Thymus (tissue), 11 donors: ENCODE results near the gene CBFA2T2. TPM values are rescaled to one million over a fixed set of nuclear protein-coding genes. Genes with fewer than 3 reads are reported as not detected.
A peak's percentile ranks its signal among the peaks of the same experiment; 100 is the strongest.
"Not testable (repeated sequence)": the region's sequence is repeated elsewhere in the genome, so short reads cannot be mapped to it uniquely, and the experiment has no call there.

Experiments
- DNase-seq, 9 donors: peaks; one replicate each; pipeline ENCODE4 v3.0.0-alpha.2; 2013; ENCODE audit warnings: low spot score in 9 of 9, low read depth in 6 of 9, missing footprints in 1 of 9
- H3K27ac ChIP-seq, 2 donors: one replicate each; pipeline ENCODE4 v1.5.1; 2013; ENCODE audit warnings: control low read depth in 1 of 2, low read depth in 1 of 2, low read length in 1 of 2, mild to moderate bottlenecking in 1 of 2, moderate library complexity in 1 of 2
- H3K27me3 ChIP-seq, 2 donors: one replicate each; pipeline ENCODE4 v1.5.1; 2013; ENCODE audit warnings: low read length in 1 of 2; ENCODE audit not compliant: control insufficient read depth in 2 of 2, insufficient read depth in 1 of 2
- H3K36me3 ChIP-seq, 2 donors: one replicate each; pipeline ENCODE4 v1.5.1; 2013; ENCODE audit warnings: low read length in 1 of 2, mild to moderate bottlenecking in 1 of 2, moderate library complexity in 1 of 2; ENCODE audit not compliant: control insufficient read depth in 2 of 2, insufficient read depth in 2 of 2
- H3K4me1 ChIP-seq, 2 donors: one replicate each; pipeline ENCODE4 v1.5.1; 2013; ENCODE audit warnings: low read length in 2 of 2; ENCODE audit not compliant: control insufficient read depth in 2 of 2, insufficient read depth in 2 of 2
- H3K4me3 ChIP-seq, 2 donors: one replicate each; pipeline ENCODE4 v1.5.1; 2013; ENCODE audit warnings: low read length in 2 of 2, control low read depth in 1 of 2, mild to moderate bottlenecking in 1 of 2
- H3K9me3 ChIP-seq, 2 donors: one replicate each; pipeline ENCODE4 v1.5.1; 2013; ENCODE audit warnings: low read length in 1 of 2, mild to moderate bottlenecking in 1 of 2; ENCODE audit not compliant: control insufficient read depth in 2 of 2, insufficient read depth in 1 of 2
- WGBS: extraction: QIAGEN DNeasy Blood & Tissue Kit; methylation state at CpG from one replicate; pipeline ENCODE4 v1.1.7; 2013; 5-methylcytosine and 5-hydroxymethylcytosine counted together
- polyA plus RNA-seq: library from polyadenylated mRNA; stranded (reverse); fragments of 200-250 nt; gene quantifications from one replicate; pipeline ENCODE4 v1.2.3, GENCODE V29; 2013
- total RNA-seq: library from RNA; stranded (reverse); fragments of 120-200 nt; gene quantifications from one replicate; pipeline ENCODE4 v1.2.4, GENCODE V29; 2013
- donor health status: healthy.

CBFA2T2 gene
- total and polyA plus RNA-seq, 2 donors: 6.4 to 9.1 TPM

- H3K36me3 ChIP-seq: peaks cover 38 to 39% of the 10 kb centered on the region in 2 donors
These were observed 155.1 kb downstream of the CBFA2T2 start for GRCh38 chr20:33645072-33645358.

GRCh38 chr20:33645396-33645795 lies 155.5 kb downstream of the CBFA2T2 start:
- over 99% methylated on average over 2 of the region's 2 CpGs for WGBS
- H3K27me3 ChIP-seq: no peaks in the 10 kb centered on the region
- peaks cover 34 to 35% of the 10 kb centered on the region in 2 donors for H3K36me3 ChIP-seq
- H3K9me3 ChIP-seq: no peaks in the 10 kb centered on the region
- no peak overlapping the region for H3K27ac ChIP-seq
- H3K4me3 ChIP-seq: no peak overlapping the region
- H3K4me1 ChIP-seq: peaks cover 0 to 4% of the 10 kb centered on the region in 2 donors
- DNase-seq: no peak

More at GRCh38 chr20:33645072-33645358, 155.1 kb downstream of the CBFA2T2 start:
- Histone ChIP-seq H3K4me3 (no peak overlapping the region), H3K4me1 (peaks cover 0 to 4% of the 10 kb centered on the region in 2 donors), H3K27me3 (no peaks in the 10 kb centered on the region), H3K9me3 (no peaks in the 10 kb centered on the region), H3K27ac (no peak overlapping the region)
- DNase-seq: no peak
- WGBS: 92% methylated on average over 4 of the region's 4 CpGs

- no peak overlapping the region for H3K27ac ChIP-seq
- DNase-seq: no peak
- no peaks in the 10 kb centered on the region for H3K9me3 ChIP-seq
- H3K36me3 ChIP-seq: peaks cover 28 to 30% of the 10 kb centered on the region in 2 donors
- H3K4me3 ChIP-seq: no peak overlapping the region
- no peaks in the 10 kb centered on the region for H3K27me3 ChIP-seq
- WGBS: 99% methylated on average over 5 of the region's 5 CpGs
- H3K4me1 ChIP-seq: peaks cover 0 to 4% of the 10 kb centered on the region in 2 donors
These were observed 156.3 kb downstream of the CBFA2T2 start for GRCh38 chr20:33646191-33646590.

- H3K27ac ChIP-seq, H3K4me1 ChIP-seq, H3K4me3 ChIP-seq, H3K27me3 ChIP-seq, H3K9me3 ChIP-seq, DNase-seq: not testable (repeated sequence)
- WGBS: 97% methylated on average over 14 of the region's 14 CpGs
- peaks cover 25 to 28% of the 10 kb centered on the region in 2 donors for H3K36me3 ChIP-seq
These were observed 157.2 kb downstream of the CBFA2T2 start for GRCh38 chr20:33646959-33647602.

- Histone ChIP-seq H3K27me3 (no peaks in the 10 kb centered on the region), H3K27ac (peak overlapping the region in 1 of 2 donors; percentile 8), H3K4me3 (no peak overlapping the region), H3K9me3 (no peaks in the 10 kb centered on the region), H3K36me3 (peaks cover 25% of the 10 kb centered on the region in 2 donors), H3K4me1 (peaks cover 0 to 4% of the 10 kb centered on the region in 2 donors)
- 92% methylated on average over 11 of the region's 11 CpGs for WGBS
- no peak for DNase-seq
These were observed 157.9 kb downstream of the CBFA2T2 start for GRCh38 chr20:33647603-33648395.

- Histone ChIP-seq H3K9me3 (no peaks in the 10 kb centered on the region), H3K4me1 (peaks cover 0 to 4% of the 10 kb centered on the region in 2 donors)
These were observed 158.6 kb downstream of the CBFA2T2 start for GRCh38 chr20:33648396-33649004.

GRCh38 chr20:33649201-33649681 lies 159.3 kb downstream of the CBFA2T2 start:
- Histone ChIP-seq H3K4me1 (peaks cover 0 to 4% of the 10 kb centered on the region in 2 donors), H3K27ac (no peak overlapping the region), H3K27me3 (no peaks in the 10 kb centered on the region), H3K9me3 (no peaks in the 10 kb centered on the region), H3K4me3 (no peak overlapping the region), H3K36me3 (peaks cover 15 to 21% of the 10 kb centered on the region in 2 donors)
- no peak for DNase-seq
- 93% methylated on average over 19 of the region's 19 CpGs for WGBS

More at GRCh38 chr20:33648396-33649004, 158.6 kb downstream of the CBFA2T2 start:
- 97% methylated on average over 14 of the region's 14 CpGs for WGBS
- no peak overlapping the region for H3K4me3 ChIP-seq
- H3K36me3 ChIP-seq: peaks cover 20 to 25% of the 10 kb centered on the region in 2 donors
- no peak overlapping the region for H3K27ac ChIP-seq
- no peaks in the 10 kb centered on the region for H3K27me3 ChIP-seq
- no peak for DNase-seq

GRCh38 chr20:33650111-33650752 lies 160.3 kb downstream of the CBFA2T2 start:
- DNase-seq: no peak
- Histone ChIP-seq H3K9me3 (no peaks in the 10 kb centered on the region), H3K4me3 (no peak overlapping the region), H3K27ac (no peak overlapping the region), H3K4me1 (peaks cover 0 to 4% of the 10 kb centered on the region in 2 donors), H3K27me3 (no peaks in the 10 kb centered on the region), H3K36me3 (peaks cover 5 to 11% of the 10 kb centered on the region in 2 donors)
- WGBS: 95% methylated on average over 11 of the region's 11 CpGs
